B cell (primary cell): ENCODE measurements around the gene TNNI3K. TPM values are rescaled to one million over a fixed set of nuclear protein-coding genes. Genes with fewer than 3 reads are reported as not detected.

Experiments used
- ATAC-seq: fragments of 200-7000 bp; cut with Tn5 transposase; one replicate; pipeline ENCODE4 v1.10.0; 2021; ENCODE audit warnings: low read depth, mild to moderate bottlenecking, moderate number of reproducible peaks, moderate library complexity
- CTCF ChIA-PET: fragments of 350-600 bp; sonication (Branson Sonifier 250); formaldehyde crosslinking; loops from one replicate; lab custom pipeline; 2021; ENCODE audit warnings: antibody characterized with exemption, inconsistent platforms; lab: Charles Lee
- POLR2A ChIA-PET: fragments of 350-600 bp; sonication (Branson Sonifier 250); formaldehyde crosslinking; loops from one replicate; lab custom pipeline; 2021; ENCODE audit warnings: antibody characterized with exemption; lab: Charles Lee
- DNase-seq: peaks from one replicate; pipeline ENCODE4 v3.0.0; 2013
- H2AFZ ChIP-seq: 2 replicates; pipeline ENCODE4 v1.6.1; 2012; ENCODE audit warnings: mild to moderate bottlenecking, low read depth, low read length; ENCODE audit not compliant: insufficient read depth, poor library complexity, severe bottlenecking
- H3K27ac ChIP-seq, 2 donors: 1 replicate in 1 of 2; 2 replicates in 1 of 2; pipeline ENCODE4 v1.5.1; 2012 to 2013; ENCODE audit warnings: low read length in 2 of 2, mild to moderate bottlenecking in 2 of 2, moderate library complexity in 1 of 2
- H3K27me3 ChIP-seq, 4 experiments: fragments of 200-600 bp in 1 of 4; sonication (generic) in 1 of 4; replicated peaks in 1 of 4; 1 replicate in 2 of 4; 2 replicates in 2 of 4; pipeline versions ENCODE4 v1.6.1 to v1.7.0; 2013 to 2016; ENCODE audit warnings: low read length in 3 of 4, mild to moderate bottlenecking in 2 of 4, mixed read lengths in 1 of 4, moderate library complexity in 1 of 4; ENCODE audit not compliant: insufficient read depth in 4 of 4, control insufficient read depth in 3 of 4; ENCODE audit errors: control extremely low read depth in 1 of 4
- H3K36me3 ChIP-seq, 2 experiments: replicated peaks in 1 of 2; 1 replicate in 1 of 2; 2 replicates in 1 of 2; pipeline versions ENCODE4 v1.6.1 to v1.7.1; 2013; ENCODE audit warnings: low read length in 1 of 2; ENCODE audit not compliant: insufficient read depth in 2 of 2, control insufficient read depth in 1 of 2; ENCODE audit errors: control extremely low read depth in 1 of 2, extremely low read depth in 1 of 2
- H3K4me1 ChIP-seq, 2 donors: fragments of 200-600 bp in 1 of 2; sonication (generic) in 1 of 2; 1 replicate in 1 of 2; 2 replicates in 1 of 2; pipeline versions ENCODE4 v1.5.1 to v1.6.1; 2013 to 2017; ENCODE audit warnings: low read length in 2 of 2; ENCODE audit not compliant: control insufficient read depth in 2 of 2, insufficient read depth in 2 of 2
- H3K4me2 ChIP-seq: replicated peaks from 2 replicates; pipeline ENCODE3; 2012; ENCODE audit warnings: mild to moderate bottlenecking, low read depth, low read length; ENCODE audit not compliant: poor library complexity, severe bottlenecking
- H3K4me3 ChIP-seq, 5 experiments: fragments of 200-600 bp in 1 of 5; sonication (generic) in 1 of 5; 1 replicate in 3 of 5; 2 replicates in 2 of 5; pipeline versions ENCODE4 v1.5.1 to v1.7.0; 2011 to 2016; ENCODE audit warnings: low read length in 4 of 5, mild to moderate bottlenecking in 4 of 5, low read depth in 2 of 5, control low read depth in 1 of 5, moderate library complexity in 1 of 5; ENCODE audit not compliant: insufficient read depth in 1 of 5; ENCODE audit errors: control extremely low read depth in 1 of 5, extremely low read depth in 1 of 5
- H3K79me2 ChIP-seq: fragments of 200-600 bp; sonication (generic); one replicate; pipeline ENCODE4 v1.6.0; 2016; ENCODE audit warnings: low read length; ENCODE audit not compliant: control insufficient read depth, insufficient read depth
- H3K9ac ChIP-seq: fragments of 200-600 bp; sonication (generic); 2 replicates; pipeline ENCODE4 v1.6.1; 2017; ENCODE audit warnings: mild to moderate bottlenecking, low read length, moderate library complexity
- H3K9me3 ChIP-seq, 3 donors: one replicate each; pipeline versions ENCODE4 v1.6.1 to v1.7.1; 2013; ENCODE audit warnings: low read length in 2 of 3; ENCODE audit not compliant: control insufficient read depth in 2 of 3, insufficient read depth in 1 of 3; ENCODE audit errors: control extremely low read depth in 1 of 3
- H4K20me1 ChIP-seq: 2 replicates; pipeline ENCODE4 v1.6.0; 2012; ENCODE audit warnings: mild to moderate bottlenecking, low read length; ENCODE audit not compliant: insufficient read depth, control insufficient read depth, poor library complexity, severe bottlenecking
- H3K27ac Mint-ChIP-seq: one replicate; pipeline ENCODE4 v1.8.0; 2021; ENCODE audit warnings: mixed read lengths
- H3K27me3 Mint-ChIP-seq: one replicate; pipeline ENCODE4 v1.8.0; 2021; ENCODE audit warnings: mixed read lengths
- H3K4me1 Mint-ChIP-seq: one replicate; pipeline ENCODE4 v1.8.0; 2021; ENCODE audit warnings: mixed read lengths
- H3K4me3 Mint-ChIP-seq: one replicate; pipeline ENCODE4 v1.8.0; 2021; ENCODE audit warnings: mixed read lengths
- H3K9me3 Mint-ChIP-seq: one replicate; pipeline ENCODE4 v1.8.0; 2022; ENCODE audit warnings: mixed read lengths; ENCODE audit not compliant: insufficient read depth
- CTCF ChIP-seq: fragments of 200-600 bp; IDR thresholded peaks from one replicate; pipeline ENCODE4 v1.8.0; 2022; ENCODE audit warnings: antibody characterized with exemption, mild to moderate bottlenecking
- EZH2 ChIP-seq: IDR thresholded peaks from 2 replicates; pipeline ENCODE4 v1.6.1; 2012; ENCODE audit warnings: borderline replicate concordance, low read depth, mild to moderate bottlenecking, moderate library complexity, low read length; ENCODE audit not compliant: insufficient read depth, poor library complexity, severe bottlenecking
- WGBS: methylation state at CpG from one replicate; pipeline ENCODE4 v1.1.5; 2013; ENCODE audit warnings: missing lambda C conversion rate; ENCODE audit not compliant: insufficient coverage; 5-methylcytosine and 5-hydroxymethylcytosine counted together
- intact Hi-C: fragments of 100-400 bp; cut with micrococcal nuclease; formaldehyde crosslinking; loops from one replicate; pipeline ENCODE4 v1.10.0; 2022
- polyA plus RNA-seq: library from polyadenylated mRNA; depleted of rRNA; stranded (reverse); fragments of >200 nt; gene quantifications from 2 replicates; pipeline ENCODE4 v1.2.3, GENCODE V29; 2012
- total RNA-seq, 2 donors: library from RNA; stranded (reverse); fragments of 120-200 nt in 1 of 2; gene quantifications; 1 replicate in 1 of 2; 2 replicates in 1 of 2; pipeline versions ENCODE4 v1.2.3 to v1.2.4, GENCODE V29; 2013 to 2022

The TNNI3K gene
- total and polyA plus RNA-seq, 2 donors (not counting 1 experiment from before 2014, with no cell fraction given): 0.52 to 3.1 TPM

- H3K27ac Mint-ChIP-seq: no peak overlapping the region
- H3K4me3 ChIP-seq: no peak overlapping the region
- H3K27ac ChIP-seq: no peak overlapping the region
- H4K20me1 ChIP-seq: no peaks in the 10 kb centered on the region
- no peaks in the 10 kb centered on the region for H3K27me3 ChIP-seq
- no peaks in the 10 kb centered on the region for H3K4me1 ChIP-seq
- ChIA-PET POLR2A (no interaction called here), CTCF (no interaction called here)
- no peak overlapping the region for H2AFZ ChIP-seq
- no peaks in the 10 kb centered on the region for H3K4me1 Mint-ChIP-seq
- H3K4me3 Mint-ChIP-seq: no peak overlapping the region
- intact Hi-C loops: no loop called here
- H3K36me3 ChIP-seq: no peaks in the 10 kb centered on the region
- 18% methylated on average over 4 of the region's 4 CpGs for WGBS
- H3K9me3 ChIP-seq: no peaks in the 10 kb centered on the region
- no peak overlapping the region for H3K9ac ChIP-seq
- no peak for ATAC-seq
- no peak overlapping the region for H3K4me2 ChIP-seq
- TF ChIP-seq CTCF: no peak
- TF ChIP-seq EZH2: no peak
- no peaks in the 10 kb centered on the region for H3K79me2 ChIP-seq
- H3K9me3 Mint-ChIP-seq: no peaks in the 10 kb centered on the region
- no peak for DNase-seq
- no peaks in the 10 kb centered on the region for H3K27me3 Mint-ChIP-seq
Observed at GRCh38 chr1:74395571-74395970, 160.4 kb downstream of the TNNI3K start.

GRCh38 chr1:74396462-74396861 lies 161.3 kb downstream of the TNNI3K start:
- H3K27ac Mint-ChIP-seq: no peak overlapping the region
- H3K36me3 ChIP-seq: no peaks in the 10 kb centered on the region
- TF ChIP-seq EZH2 (no peak), CTCF (no peak)
- H3K27ac ChIP-seq: no peak overlapping the region
- no peak overlapping the region for H3K9ac ChIP-seq
- ATAC-seq (no peak), DNase-seq (no peak)
- no peaks in the 10 kb centered on the region for H3K9me3 ChIP-seq
- H3K4me1 Mint-ChIP-seq: no peaks in the 10 kb centered on the region
- H3K4me2 ChIP-seq: no peak overlapping the region
- H3K27me3 Mint-ChIP-seq: no peaks in the 10 kb centered on the region
- H4K20me1 ChIP-seq: no peaks in the 10 kb centered on the region
- no peak overlapping the region for H2AFZ ChIP-seq
- H3K4me3 Mint-ChIP-seq: no peak overlapping the region
- ChIA-PET POLR2A (no interaction called here), CTCF (no interaction called here)
- intact Hi-C loops: no loop called here
- no peaks in the 10 kb centered on the region for H3K9me3 Mint-ChIP-seq
- no peaks in the 10 kb centered on the region for H3K27me3 ChIP-seq
- WGBS: 96% methylated on average over 3 of the region's 3 CpGs
- no peaks in the 10 kb centered on the region for H3K79me2 ChIP-seq
- no peak overlapping the region for H3K4me3 ChIP-seq
- no peaks in the 10 kb centered on the region for H3K4me1 ChIP-seq
